Activated T-helper 17 cell treated with anti-CD3 and anti-CD28 coated beads, Interleukin-2, amount 50 U/mL, for 72 hours (primary cell): ENCODE measurements around the gene KDM5B. TPM values are rescaled to one million over a fixed set of nuclear protein-coding genes. Genes with fewer than 3 reads are reported as not detected.
A peak's percentile ranks its signal among the peaks of the same experiment; 100 is the strongest.

Source experiments
- ATAC-seq: fragments of 150-1000 bp; cut with Tn5 transposase; replicated peaks from 2 replicates; pipeline ENCODE4 v1.10.0; 2021; ENCODE audit warnings: mild to moderate bottlenecking, moderate library complexity
- H3K27ac Mint-ChIP-seq: one replicate; pipeline ENCODE4 v1.8.0; 2022; ENCODE audit warnings: mixed read lengths
- H3K27me3 Mint-ChIP-seq: one replicate; pipeline ENCODE4 v1.8.0; 2022; ENCODE audit warnings: mixed read lengths
- H3K36me3 Mint-ChIP-seq: one replicate; pipeline ENCODE4 v1.8.0; 2022; ENCODE audit warnings: low read depth, mild to moderate bottlenecking, mixed read lengths
- H3K4me1 Mint-ChIP-seq: one replicate; pipeline ENCODE4 v1.8.0; 2022; ENCODE audit warnings: mixed read lengths
- H3K4me3 Mint-ChIP-seq: one replicate; pipeline ENCODE4 v1.8.0; 2022; ENCODE audit warnings: mild to moderate bottlenecking, mixed read lengths
- H3K9me3 Mint-ChIP-seq: one replicate; pipeline ENCODE4 v1.8.0; 2022; ENCODE audit warnings: mixed read lengths
- total RNA-seq, 2 donors: library from RNA; stranded (reverse); gene quantifications; one replicate each; pipeline ENCODE4 v1.2.3, GENCODE V29; 2022

Gene KDM5B
- total RNA-seq, 2 donors from 2014 or later = 124 to 176 TPM

DNA sequence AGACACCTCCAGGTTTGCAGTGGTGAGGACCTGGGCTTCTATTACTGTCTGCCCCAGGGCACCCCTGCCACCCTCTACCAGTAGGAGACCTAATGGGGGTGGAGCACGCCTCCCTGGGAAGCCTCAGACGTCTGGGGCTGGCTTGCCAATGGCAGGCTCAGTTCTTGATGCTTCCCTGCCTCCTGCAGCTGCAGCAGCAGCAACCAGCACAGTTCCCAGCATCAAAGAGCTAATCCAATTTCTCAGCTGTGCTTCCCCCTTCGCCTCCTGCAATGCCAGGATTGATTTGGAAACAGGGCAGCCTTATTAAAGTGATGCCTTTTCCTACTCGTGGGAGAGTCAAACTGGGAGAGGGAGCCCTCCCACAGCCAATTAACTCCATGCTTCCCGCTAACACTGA lies 106.1 kb downstream of the KDM5B start:
- H3K4me3 Mint-ChIP-seq = no peak overlapping the region
- no peaks in the 10 kb centered on the region for H3K4me1 Mint-ChIP-seq
- H3K9me3 Mint-ChIP-seq = no peaks in the 10 kb centered on the region
- no peak for ATAC-seq
- no peaks in the 10 kb centered on the region for H3K36me3 Mint-ChIP-seq
- peaks cover 45% of the 10 kb centered on the region for H3K27me3 Mint-ChIP-seq
- no peak overlapping the region for H3K27ac Mint-ChIP-seq

GRCh38 chr1:202701200-202701599 lies 107.0 kb downstream of the KDM5B start:
- Mint-ChIP-seq H3K36me3 (no peaks in the 10 kb centered on the region), H3K27ac (no peak overlapping the region), H3K4me3 (no peak overlapping the region), H3K9me3 (no peaks in the 10 kb centered on the region), H3K27me3 (peaks cover 42% of the 10 kb centered on the region), H3K4me1 (no peaks in the 10 kb centered on the region)
- no peak for ATAC-seq

DNA sequence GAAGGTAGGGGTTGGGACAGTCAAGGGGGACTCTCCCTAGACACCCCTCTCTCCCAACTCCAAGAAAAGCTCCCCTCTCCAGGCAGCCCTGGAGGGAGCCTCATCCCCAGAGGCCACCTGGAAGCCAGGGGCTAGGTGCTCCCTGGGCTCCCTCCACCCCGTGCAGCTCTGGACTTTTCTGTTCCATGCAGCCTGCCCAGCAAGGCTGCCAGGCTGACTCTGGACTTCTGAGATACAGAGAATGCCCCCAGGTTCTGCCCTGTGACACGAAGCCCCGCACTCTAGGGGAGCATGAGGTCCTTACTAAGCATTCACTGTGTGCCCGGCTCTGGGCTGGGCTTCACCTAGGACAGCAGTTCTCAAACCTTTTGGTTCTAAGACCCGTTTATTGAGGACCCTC lies 108.2 kb downstream of the KDM5B start:
- Mint-ChIP-seq H3K36me3 (no peaks in the 10 kb centered on the region), H3K4me3 (no peak overlapping the region), H3K27ac (no peak overlapping the region), H3K27me3 (peaks cover 43% of the 10 kb centered on the region), H3K9me3 (no peaks in the 10 kb centered on the region), H3K4me1 (no peaks in the 10 kb centered on the region)
- no peak for ATAC-seq

DNA sequence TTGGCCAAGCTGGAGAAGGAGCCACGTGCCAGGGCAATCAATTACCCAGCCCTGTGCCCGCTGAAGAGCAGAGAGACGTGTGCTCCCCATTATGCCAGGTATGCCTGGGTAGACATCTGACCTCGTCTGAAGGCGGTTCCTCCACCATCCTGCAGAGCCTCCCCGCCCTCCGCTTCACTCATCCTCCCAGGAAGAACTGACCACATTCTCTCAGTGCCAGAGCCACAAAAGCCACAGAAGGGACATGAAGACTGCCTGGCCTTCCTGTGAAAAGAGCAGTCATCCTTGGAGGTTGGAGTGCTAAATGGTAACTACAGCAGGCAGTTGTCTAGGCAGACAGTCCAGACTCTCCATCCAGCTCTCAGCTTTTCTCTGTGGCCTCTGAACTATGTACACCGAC lies 109.9 kb downstream of the KDM5B start:
- Mint-ChIP-seq H3K27me3 (peaks cover 36% of the 10 kb centered on the region), H3K4me1 (no peaks in the 10 kb centered on the region), H3K27ac (no peak overlapping the region), H3K36me3 (no peaks in the 10 kb centered on the region), H3K9me3 (no peaks in the 10 kb centered on the region), H3K4me3 (no peak overlapping the region)
- ATAC-seq = peak; percentile 18

DNA sequence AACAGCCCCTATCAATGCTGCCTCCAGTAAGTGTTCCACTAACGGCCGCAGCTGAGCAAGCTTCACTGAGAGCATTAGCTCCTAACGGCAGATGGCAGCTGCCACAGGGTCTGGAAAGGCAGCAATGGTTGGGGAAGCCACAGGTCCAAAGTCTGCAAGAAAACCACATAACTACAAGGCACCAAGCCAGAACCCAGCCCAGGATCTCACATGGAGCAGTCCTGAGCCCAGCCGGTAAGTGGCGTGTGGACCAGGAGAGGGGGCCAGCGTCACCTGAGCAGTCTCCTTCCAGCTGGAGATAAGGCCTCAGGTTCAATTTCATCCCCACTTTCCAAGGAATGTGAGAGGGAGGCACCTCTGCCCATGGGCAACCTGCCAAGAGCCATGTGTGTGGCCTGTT lies 111.2 kb downstream of the KDM5B start:
- Mint-ChIP-seq H3K36me3 (no peaks in the 10 kb centered on the region), H3K27me3 (peaks cover 32% of the 10 kb centered on the region), H3K27ac (no peak overlapping the region), H3K4me1 (no peaks in the 10 kb centered on the region), H3K9me3 (peaks cover 4% of the 10 kb centered on the region), H3K4me3 (no peak overlapping the region)
- ATAC-seq = no peak

DNA sequence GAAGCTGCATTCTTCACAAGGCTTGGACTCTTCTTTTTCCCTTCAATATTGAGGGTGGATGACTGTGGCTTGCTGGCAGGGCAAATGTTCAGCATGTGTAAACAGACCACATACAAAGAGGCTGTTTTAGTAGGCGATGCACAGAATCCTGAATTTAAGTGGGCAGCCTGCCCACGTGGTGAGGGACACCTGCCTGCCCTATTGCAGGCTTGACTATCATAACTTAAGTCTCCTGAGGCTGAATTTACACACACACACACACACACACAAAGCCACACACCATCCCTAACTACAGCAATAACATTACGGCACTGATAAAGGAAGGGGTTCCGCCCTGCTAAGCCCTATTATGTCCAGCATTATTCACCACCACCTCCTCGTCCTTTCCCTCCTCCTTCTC lies 113.9 kb downstream of the KDM5B start:
- Mint-ChIP-seq H3K27ac (no peak overlapping the region), H3K36me3 (no peaks in the 10 kb centered on the region), H3K9me3 (peaks cover 4% of the 10 kb centered on the region), H3K4me1 (no peaks in the 10 kb centered on the region), H3K27me3 (peaks cover 38% of the 10 kb centered on the region), H3K4me3 (no peak overlapping the region)
- ATAC-seq = no peak

DNA sequence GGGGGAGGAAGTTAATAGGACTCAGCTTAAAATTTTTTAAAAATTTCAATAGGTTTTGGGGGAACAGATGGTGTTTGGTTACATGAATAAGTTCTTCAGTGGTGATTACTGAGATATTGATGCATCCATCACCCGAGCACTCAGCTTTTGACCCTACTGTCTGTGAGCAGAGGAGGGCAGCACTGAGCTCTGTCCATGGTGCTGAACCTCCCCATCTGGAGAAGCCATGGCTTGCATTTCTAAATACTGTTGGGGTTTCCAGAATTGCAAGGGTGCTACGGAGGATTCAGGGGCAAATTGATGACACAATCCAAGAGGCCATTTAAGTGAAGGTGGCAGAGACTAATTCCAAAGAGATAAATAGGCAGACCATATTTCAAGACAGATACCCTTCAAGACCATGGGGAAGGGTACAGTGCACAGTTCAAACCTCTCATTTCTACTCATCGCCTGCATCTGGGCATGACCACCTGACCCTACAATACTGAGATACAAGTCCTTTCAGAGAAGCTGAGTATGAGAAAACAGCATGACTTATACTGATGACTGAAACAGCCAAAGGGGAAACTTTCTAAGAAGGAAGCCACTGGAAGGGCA lies 115.2 kb downstream of the KDM5B start:
- no peak overlapping the region for H3K4me3 Mint-ChIP-seq
- H3K9me3 Mint-ChIP-seq = peaks cover 4% of the 10 kb centered on the region
- ATAC-seq = peak; percentile 57
- no peak overlapping the region for H3K27ac Mint-ChIP-seq
- no peaks in the 10 kb centered on the region for H3K36me3 Mint-ChIP-seq
- no peaks in the 10 kb centered on the region for H3K4me1 Mint-ChIP-seq
- peaks cover 42% of the 10 kb centered on the region for H3K27me3 Mint-ChIP-seq

DNA sequence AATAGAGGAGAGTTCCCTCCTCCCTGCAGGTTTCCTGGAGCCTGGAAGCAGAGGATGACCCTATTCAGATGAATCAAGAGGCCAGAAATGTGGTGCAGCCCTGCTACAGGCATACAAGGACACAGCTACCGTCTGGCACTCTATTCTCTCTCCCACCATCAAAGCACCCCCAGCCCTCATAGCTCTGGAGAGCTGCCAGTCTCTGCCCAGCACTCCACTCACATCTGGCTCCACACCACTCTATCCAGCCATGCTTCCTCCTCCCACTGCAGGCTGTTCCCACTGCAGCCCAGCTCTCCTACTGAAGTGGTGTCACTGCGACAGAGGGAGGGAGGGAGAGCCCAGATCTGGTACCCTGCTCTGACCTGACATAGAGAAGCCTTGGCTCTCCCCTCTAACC lies 116.4 kb downstream of the KDM5B start:
- H3K27ac Mint-ChIP-seq = no peak overlapping the region
- H3K27me3 Mint-ChIP-seq = peaks cover 49% of the 10 kb centered on the region
- H3K9me3 Mint-ChIP-seq = peaks cover 4% of the 10 kb centered on the region
- ATAC-seq = no peak
- no peaks in the 10 kb centered on the region for H3K36me3 Mint-ChIP-seq
- H3K4me1 Mint-ChIP-seq = no peaks in the 10 kb centered on the region
- no peak overlapping the region for H3K4me3 Mint-ChIP-seq

DNA sequence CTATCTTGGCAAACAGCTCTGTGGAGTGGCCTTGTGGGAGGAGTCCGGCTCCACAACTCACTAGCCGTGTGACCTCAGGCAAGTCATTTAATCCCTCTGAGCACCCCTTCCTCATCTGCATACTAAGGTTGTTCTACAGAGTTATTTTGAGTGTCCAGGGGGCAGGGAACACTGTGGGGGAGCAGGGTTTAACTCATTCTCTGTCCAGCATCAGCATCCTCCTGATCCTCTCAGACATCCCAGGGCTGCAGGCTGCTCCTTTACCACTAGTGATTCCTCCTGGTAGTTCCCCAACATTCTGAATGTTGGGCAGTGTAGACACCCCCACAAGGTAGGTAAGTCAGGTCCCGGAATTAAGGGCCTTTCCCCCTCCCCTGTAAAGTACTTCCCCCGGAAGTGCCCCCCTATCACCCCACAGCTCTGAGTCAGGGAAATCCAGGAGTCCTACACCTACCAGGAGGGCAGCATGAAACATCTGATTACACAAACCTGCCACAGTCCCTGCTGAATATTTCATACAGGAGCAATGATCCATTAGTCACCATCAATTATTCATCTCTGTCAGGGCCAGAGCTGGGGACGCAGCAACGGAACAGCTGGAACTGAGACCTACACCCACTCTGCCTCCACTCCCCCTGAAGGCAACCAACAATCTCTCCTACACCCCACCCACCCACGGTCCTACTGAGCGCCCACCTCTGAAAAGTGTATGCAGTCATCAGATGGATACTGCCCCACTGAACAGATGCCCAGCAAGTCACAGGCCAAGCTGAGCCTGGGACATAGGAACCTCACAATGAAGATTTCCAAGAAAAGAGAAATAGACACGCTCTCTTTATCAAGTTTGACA lies 118.5 kb downstream of the KDM5B start:
- Mint-ChIP-seq H3K27me3 (peaks cover 37% of the 10 kb centered on the region), H3K36me3 (no peaks in the 10 kb centered on the region), H3K4me1 (no peaks in the 10 kb centered on the region), H3K4me3 (no peak overlapping the region), H3K9me3 (peaks cover 4% of the 10 kb centered on the region), H3K27ac (no peak overlapping the region)
- ATAC-seq = no peak

DNA sequence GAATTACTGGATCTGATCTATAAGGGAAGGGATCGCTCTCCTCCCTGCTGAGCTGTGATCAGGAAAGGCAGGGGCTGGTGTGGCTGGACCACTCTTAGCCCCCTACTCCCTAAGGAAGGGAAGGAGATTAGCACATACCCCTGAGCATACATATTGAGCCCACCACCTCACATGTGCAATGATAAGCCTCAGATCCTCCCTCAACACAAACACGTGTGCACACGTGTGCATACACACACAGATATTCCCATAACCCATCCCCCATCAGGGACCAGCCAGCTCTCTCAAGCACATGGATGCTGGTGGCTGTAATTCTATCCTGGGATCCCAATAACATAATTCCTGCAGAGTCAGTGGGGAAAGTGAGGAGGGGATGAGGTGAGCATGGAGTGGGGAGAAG lies 119.1 kb downstream of the KDM5B start:
- Mint-ChIP-seq H3K36me3 (no peaks in the 10 kb centered on the region), H3K9me3 (peaks cover 4% of the 10 kb centered on the region), H3K4me1 (no peaks in the 10 kb centered on the region), H3K27ac (no peak overlapping the region), H3K4me3 (no peak overlapping the region), H3K27me3 (peaks cover 43% of the 10 kb centered on the region)
- ATAC-seq = no peak

DNA sequence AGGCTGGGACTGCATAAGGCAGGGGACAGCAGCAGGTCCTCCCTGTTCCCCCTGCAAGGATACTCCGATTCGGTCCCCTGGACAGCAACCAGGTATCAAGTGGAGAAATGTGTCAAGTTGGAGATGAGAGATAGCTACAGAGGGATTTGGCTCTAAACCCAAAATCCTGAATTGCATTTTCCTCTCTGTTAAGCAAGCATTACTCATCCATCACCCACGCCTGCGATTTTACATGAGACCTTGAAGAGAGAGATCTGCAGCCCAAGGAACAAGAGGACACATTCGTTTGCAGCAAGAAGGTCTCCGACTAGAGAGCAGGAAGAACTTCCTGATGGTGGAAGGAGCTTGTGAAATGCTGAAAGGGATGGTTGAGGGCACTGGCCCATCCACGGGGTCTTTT lies 119.8 kb downstream of the KDM5B start:
- peaks cover 44% of the 10 kb centered on the region for H3K27me3 Mint-ChIP-seq
- no peak overlapping the region for H3K27ac Mint-ChIP-seq
- no peaks in the 10 kb centered on the region for H3K36me3 Mint-ChIP-seq
- no peak for ATAC-seq
- H3K4me1 Mint-ChIP-seq = no peaks in the 10 kb centered on the region
- H3K4me3 Mint-ChIP-seq = no peak overlapping the region
- H3K9me3 Mint-ChIP-seq = peaks cover 4% of the 10 kb centered on the region

GRCh38 chr1:202687798-202688197 lies 120.4 kb downstream of the KDM5B start:
- ATAC-seq = no peak
- H3K4me3 Mint-ChIP-seq = no peak overlapping the region

GRCh38 chr1:202687370-202687769 lies 120.9 kb downstream of the KDM5B start:
- peaks cover 45% of the 10 kb centered on the region for H3K27me3 Mint-ChIP-seq
- no peak overlapping the region for H3K27ac Mint-ChIP-seq
- ATAC-seq = no peak
- no peaks in the 10 kb centered on the region for H3K36me3 Mint-ChIP-seq
- H3K4me1 Mint-ChIP-seq = no peaks in the 10 kb centered on the region
- H3K4me3 Mint-ChIP-seq = no peak overlapping the region
- H3K9me3 Mint-ChIP-seq = no peaks in the 10 kb centered on the region

More at GRCh38 chr1:202687798-202688197, 120.4 kb downstream of the KDM5B start:
- no peaks in the 10 kb centered on the region for H3K36me3 Mint-ChIP-seq
- no peaks in the 10 kb centered on the region for H3K4me1 Mint-ChIP-seq
- H3K9me3 Mint-ChIP-seq = no peaks in the 10 kb centered on the region
- H3K27ac Mint-ChIP-seq = no peak overlapping the region
- peaks cover 41% of the 10 kb centered on the region for H3K27me3 Mint-ChIP-seq

- Mint-ChIP-seq H3K36me3 (no peaks in the 10 kb centered on the region), H3K27ac (no peak overlapping the region), H3K4me3 (no peak overlapping the region), H3K9me3 (no peaks in the 10 kb centered on the region), H3K4me1 (no peaks in the 10 kb centered on the region), H3K27me3 (peaks cover 40% of the 10 kb centered on the region)
- no peak for ATAC-seq
Observed at GRCh38 chr1:202685641-202686040, 122.6 kb downstream of the KDM5B start.

DNA sequence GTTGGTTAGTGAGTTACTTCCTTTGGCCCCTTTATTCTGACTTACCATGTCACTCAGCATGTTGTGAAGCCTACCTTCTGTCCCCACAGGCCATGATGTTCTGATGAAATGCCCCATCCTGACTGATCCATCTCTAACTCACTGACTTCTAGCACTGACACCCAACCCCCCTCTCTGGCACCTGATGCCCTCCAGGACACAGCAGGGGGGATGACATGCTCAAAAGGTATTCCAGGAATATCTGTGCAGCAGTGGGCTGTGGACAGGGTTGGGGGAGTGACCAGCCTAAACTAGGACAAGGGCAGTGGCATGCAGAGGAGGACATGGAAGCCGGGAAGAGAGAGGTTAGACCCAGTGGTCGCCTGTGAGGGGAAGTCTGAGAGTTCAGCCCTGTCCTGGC lies 123.5 kb downstream of the KDM5B start:
- Mint-ChIP-seq H3K4me1 (no peaks in the 10 kb centered on the region), H3K9me3 (no peaks in the 10 kb centered on the region), H3K27me3 (peaks cover 42% of the 10 kb centered on the region), H3K27ac (no peak overlapping the region), H3K4me3 (no peak overlapping the region), H3K36me3 (no peaks in the 10 kb centered on the region)
- no peak for ATAC-seq
